HG02938 (cell line): Measurements from ENCODE around the gene MNX1.
A peak's percentile ranks its signal among the peaks of the same experiment; 100 is the strongest.

Experiments
- ATAC-seq: cut with Tn5 transposase; IDR thresholded peaks from one replicate; pipeline ENCODE4 v1.9.1; 2021; ENCODE audit warnings: mild to moderate bottlenecking, moderate library complexity; ENCODE audit not compliant: unreplicated experiment

Gene MNX1

DNA sequence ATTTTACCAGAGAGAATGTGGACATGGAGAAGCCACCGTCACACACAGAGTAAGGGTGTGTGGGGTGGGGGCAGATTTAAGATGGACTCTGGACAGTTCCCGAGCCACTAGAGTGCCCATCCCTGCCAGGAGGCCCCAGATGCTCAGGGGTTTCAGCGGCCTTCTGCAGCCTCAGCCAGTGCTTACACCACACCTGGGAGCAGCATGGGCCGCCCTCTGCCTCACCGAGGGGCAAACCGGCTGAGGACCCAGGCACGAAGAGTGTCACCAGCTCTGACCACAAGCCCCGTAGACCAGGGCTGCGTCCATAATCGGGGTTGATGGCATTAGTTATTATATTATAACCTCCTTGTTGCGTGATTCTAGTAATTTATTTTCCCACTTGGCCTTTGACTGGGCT, 6.7 kb upstream of the MNX1 start:
- ATAC-seq = no peak

DNA sequence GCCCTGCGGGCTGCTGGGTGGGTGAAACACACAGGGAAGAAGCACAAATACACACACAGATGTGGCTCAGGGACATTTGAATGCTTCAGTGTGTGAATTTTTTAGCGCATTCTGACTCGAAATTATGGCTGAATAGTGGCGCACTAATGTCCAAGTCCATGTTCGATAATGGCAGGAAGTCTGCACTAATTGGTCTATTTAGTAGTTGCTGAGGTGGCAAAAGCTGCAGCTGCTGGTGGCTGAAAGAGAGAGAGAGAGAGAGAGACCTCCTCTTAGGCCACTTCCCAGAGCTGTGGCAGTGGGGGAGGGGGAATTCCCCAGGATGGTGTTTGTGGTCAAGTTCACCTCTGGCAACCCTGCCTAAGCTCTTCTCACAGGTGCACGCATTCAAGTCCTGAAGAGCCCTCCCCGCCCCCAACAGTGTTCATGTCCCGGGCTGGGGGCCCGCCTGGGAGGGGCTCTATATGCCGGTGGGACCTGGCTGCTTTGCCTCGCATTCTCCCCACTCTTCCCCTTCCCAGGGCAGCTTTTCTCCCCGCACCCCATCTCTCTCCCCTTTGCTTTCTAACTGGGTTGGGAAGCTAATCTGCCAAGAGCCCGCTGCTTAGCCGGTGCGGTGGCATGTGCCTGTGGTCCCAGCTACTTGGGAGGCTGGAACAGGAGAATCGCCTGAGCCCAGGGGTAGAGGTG, 6.0 kb upstream of the MNX1 start:
- ATAC-seq = peak; percentile 55

DNA sequence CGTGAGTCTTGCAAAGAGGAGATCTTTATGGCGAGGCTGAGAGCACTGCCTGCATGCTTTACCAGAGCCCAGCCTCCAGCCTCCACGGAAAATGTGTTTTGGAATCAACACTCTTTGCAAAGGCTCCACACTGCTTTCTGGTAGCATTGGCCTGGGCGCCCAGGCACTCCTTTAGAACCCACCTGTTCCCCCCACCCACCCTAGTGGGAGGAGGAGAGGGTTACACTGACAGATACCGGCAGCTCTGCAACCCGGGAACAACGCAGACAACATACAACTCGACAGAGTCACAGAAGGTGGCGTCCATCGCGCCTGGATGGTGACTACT, 5.5 kb upstream of the MNX1 start:
- ATAC-seq = no peak

- ATAC-seq = no peak
Observed at GRCh38 chr7:157014635-157015555, 4.4 kb upstream of the MNX1 start.

GRCh38 chr7:157013602-157014549, 3.4 kb upstream of the MNX1 start:
- ATAC-seq = no peak

DNA sequence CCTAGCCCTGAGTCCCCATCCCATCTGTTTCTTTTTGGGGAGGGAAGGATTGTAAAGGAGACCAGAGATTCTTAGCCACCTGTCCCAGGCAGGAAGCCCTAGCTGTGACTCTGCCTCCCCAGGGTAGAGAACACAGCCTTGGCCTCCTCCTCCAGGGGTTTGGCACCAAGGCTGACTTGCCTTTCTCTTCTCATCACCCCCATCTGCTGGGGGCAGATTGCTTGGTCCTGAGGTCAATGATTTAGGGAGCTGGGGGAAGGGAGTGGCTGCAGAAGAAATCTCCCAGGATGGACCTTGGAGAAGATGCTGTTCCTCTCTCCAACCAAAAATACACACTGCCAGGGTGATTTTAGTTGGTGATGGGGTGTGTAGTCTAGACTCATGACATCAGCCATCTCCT, 2.6 kb upstream of the MNX1 start:
- no peak for ATAC-seq

DNA sequence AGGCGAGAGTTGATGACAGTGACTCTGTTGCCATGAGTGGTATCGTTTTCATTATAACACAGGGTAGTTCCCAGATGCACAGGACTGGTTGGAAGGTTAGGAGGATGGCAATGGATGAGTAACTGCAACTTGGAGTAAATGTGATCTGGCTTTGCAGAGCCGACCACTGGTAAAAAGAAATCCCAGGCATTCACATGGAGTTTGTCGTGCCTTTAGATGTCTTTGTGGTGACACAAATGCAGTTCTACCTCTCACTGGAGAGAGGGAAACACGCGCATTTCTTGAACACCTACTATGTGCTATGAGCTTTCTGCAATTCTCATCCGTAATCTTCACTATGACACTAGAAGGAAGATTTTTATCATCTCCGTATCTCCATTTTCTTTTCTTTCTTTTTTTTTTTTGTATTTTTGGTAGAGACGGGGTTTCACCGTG, 1.7 kb upstream of the MNX1 start:
- no peak for ATAC-seq

DNA sequence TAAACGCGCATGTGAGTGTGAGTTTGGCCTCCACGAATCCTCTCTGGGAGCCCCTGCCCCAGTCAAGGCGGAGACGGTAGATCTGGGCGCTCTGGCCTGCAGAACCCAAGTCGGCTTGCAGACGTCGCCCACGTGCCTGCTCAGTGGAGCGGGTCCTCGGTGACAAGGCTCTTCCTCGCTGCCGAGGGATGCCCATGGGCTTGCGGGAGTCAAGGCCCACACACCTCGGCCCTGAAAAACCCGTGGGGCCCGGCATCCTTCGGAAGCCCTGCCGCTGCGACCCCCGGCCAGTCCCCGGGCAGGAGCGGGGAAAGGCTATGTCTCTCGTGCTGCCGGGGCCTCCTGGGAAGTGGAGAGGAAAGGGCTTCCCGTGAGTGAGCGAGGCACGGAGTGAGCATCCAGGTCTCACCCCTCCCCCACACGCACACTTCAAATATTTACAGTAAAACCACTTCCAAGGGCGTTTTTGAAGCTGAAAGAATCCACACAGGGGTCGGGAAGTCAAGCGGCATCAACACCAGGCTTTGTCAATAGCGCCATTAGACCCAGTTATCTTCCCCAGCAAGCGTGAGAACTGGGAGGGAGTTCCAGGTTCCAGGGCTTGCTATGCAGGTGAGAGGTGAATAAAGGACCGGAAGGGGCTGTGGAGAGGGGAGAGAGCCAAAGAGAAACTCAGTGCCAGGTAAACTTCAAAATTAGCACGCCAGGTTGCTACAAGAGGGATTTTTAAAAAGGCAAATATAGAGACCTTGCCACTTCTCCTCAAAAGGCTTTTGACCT, 1.1 kb upstream of the MNX1 start:
- ATAC-seq = no peak

DNA sequence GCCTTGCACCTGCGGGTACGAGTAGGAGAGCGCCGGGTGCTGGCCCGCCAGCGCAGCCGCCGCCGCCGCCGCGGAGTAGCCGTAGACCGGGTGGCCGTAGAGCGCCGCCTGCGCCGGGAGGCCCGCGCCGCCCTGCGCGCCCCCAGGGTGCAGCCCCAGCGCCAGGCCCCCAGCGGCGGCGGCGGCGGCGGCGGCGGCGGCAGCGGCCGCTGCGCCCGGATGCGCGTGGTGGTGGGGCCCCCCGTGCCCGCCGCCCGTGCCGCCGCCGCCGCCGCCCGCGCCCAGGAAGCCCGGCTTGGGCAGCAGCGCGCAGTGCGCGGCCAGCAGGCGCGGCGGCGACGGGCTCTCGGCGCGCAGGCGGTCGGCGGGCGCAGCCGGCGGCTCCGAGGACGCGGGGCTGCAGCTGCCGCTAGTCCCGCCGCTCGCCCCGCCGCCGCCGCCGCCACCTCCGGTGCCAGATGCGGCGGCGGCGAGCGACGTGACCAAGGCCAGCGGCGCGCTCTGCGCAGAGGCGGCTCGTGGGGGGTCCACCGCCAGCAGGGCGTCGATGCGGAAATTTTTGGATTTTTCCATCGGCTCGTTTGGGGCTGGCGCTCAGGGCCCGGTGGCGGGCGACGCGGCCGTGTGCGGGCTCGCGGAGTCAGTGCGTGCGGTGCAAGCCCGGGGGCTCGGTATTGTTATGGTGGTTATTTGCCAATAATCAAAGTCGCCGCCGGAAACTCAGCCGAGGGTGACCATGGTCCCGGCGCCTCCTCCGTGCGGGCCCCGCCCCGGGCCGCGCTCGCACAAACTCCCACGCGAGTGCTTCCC, 480 bp downstream of the MNX1 start:
- peak; percentile 33 for ATAC-seq

DNA sequence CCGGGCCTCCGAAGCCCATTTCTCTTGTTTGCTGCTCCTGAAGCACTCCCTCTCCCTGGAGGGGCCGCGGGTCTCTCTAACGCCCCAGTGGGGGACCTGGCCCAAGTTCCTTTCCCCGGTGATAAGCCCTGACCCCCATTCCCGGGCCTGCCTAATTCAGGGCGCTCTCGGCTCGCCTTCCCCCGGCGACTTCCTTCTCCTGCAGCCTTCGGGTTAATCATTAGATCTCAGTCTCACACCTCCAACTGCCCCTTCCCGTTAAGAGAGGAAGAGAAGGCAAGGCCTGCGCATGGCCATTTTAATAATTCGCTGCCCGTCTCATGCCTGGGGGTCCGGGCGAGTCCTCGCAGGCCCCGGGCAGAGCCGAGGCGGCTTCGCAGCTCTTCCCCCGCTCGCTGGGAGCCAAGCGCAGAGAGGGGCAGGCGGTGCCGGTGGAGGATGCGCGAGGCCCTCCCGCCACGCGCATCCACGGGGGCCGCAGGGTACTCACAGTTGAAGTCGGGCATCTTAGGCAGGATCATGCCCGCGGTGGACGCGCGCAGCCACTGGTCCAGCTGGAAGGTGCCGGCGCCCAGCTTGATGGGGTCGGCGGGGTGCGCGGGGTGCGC, 1.2 kb downstream of the MNX1 start:
- peak; percentile 38 for ATAC-seq

- ATAC-seq = peak; percentile 7
Observed at GRCh38 chr7:157008206-157009169, 2.0 kb downstream of the MNX1 start.

GRCh38 chr7:157007470-157008066, 2.9 kb downstream of the MNX1 start:
- no peak for ATAC-seq

- no peak for ATAC-seq
Observed at GRCh38 chr7:157006829-157007469, 3.5 kb downstream of the MNX1 start.

DNA sequence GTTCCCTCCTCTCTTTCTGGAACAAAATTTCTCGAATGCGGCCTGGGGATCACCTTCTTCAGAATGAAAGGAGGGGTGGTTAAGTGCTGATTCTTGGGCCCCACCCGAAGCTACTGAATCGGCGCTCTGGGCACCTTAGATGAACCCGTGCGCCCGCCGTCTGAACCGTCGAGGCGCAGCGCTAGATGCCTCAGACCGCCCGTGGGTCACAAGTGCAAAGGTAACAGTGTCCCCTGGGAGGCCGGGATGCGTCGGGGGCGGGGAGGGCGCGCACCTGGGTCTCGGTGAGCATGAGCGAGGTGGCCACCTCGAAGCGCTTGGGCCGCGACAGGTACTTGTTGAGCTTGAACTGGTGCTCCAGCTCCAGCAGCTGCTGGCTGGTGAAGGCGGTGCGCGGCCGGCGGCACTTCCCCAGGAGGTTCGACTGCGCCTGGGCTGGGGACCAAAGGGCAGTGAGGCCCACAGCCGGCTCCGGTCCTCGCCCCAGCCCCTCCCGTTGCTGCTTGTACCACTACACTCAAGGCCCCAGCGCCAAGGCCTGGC, 4.2 kb downstream of the MNX1 start:
- no peak for ATAC-seq

GRCh38 chr7:157005456-157006204, 4.8 kb downstream of the MNX1 start:
- ATAC-seq = no peak
